Ureter (tissue), 1 donor: Measurements from ENCODE around the gene PRKAR2B. TPM values are rescaled to one million over a fixed set of nuclear protein-coding genes. Genes with fewer than 3 reads are reported as not detected.
"Not testable (repeated sequence)": the region's sequence is repeated elsewhere in the genome, so short reads cannot be mapped to it uniquely, and the experiment has no call there.

ENCODE experiments used
- DNase-seq: peaks from one replicate; pipeline ENCODE4 v3.0.0-alpha.2; 2020; ENCODE audit warnings: low spot score
- total RNA-seq: library from RNA; stranded (reverse); gene quantifications from one replicate; pipeline ENCODE4 v1.2.4, GENCODE V29; 2023
- donor health status: DM: yes; HTN: yes; CAD: no.

The PRKAR2B gene
- total RNA-seq, 1 donor from 2014 or later = 22.8 TPM

- no peak for DNase-seq
These were observed 33.4 kb downstream of the PRKAR2B start for GRCh38 chr7:107077699-107078516.

GRCh38 chr7:107078517-107078966 lies 34.0 kb downstream of the PRKAR2B start:
- DNase-seq = no peak

- DNase-seq = no peak
These were observed 34.9 kb downstream of the PRKAR2B start for GRCh38 chr7:107079212-107079940.

- DNase-seq = no peak
These were observed 35.6 kb downstream of the PRKAR2B start for GRCh38 chr7:107080099-107080505.

- DNase-seq = no peak
These were observed 36.0 kb downstream of the PRKAR2B start for GRCh38 chr7:107080533-107080932.

- DNase-seq = no peak
These were observed 40.7 kb downstream of the PRKAR2B start for GRCh38 chr7:107085180-107085579.

- DNase-seq = no peak
These were observed 45.1 kb downstream of the PRKAR2B start for GRCh38 chr7:107089627-107090026.

GRCh38 chr7:107090457-107090856 lies 46.0 kb downstream of the PRKAR2B start:
- DNase-seq = no peak

- DNase-seq = no peak
These were observed 46.8 kb downstream of the PRKAR2B start for GRCh38 chr7:107091306-107091705.

- DNase-seq = not testable (repeated sequence)
These were observed 49.2 kb downstream of the PRKAR2B start for GRCh38 chr7:107093671-107094070.

- not testable (repeated sequence) for DNase-seq
These were observed 54.6 kb downstream of the PRKAR2B start for GRCh38 chr7:107099154-107099553.

GRCh38 chr7:107100824-107101223 lies 56.3 kb downstream of the PRKAR2B start:
- no peak for DNase-seq

- DNase-seq = no peak
These were observed 58.9 kb downstream of the PRKAR2B start for GRCh38 chr7:107103369-107103768.

- DNase-seq = no peak
These were observed 60.3 kb downstream of the PRKAR2B start for GRCh38 chr7:107104801-107105200.

GRCh38 chr7:107105591-107106245 lies 61.2 kb downstream of the PRKAR2B start:
- no peak for DNase-seq

- DNase-seq = no peak
These were observed 64.4 kb downstream of the PRKAR2B start for GRCh38 chr7:107108793-107109371.

GRCh38 chr7:107109955-107110354 lies 65.5 kb downstream of the PRKAR2B start:
- no peak for DNase-seq

GRCh38 chr7:107111196-107111595 lies 66.7 kb downstream of the PRKAR2B start:
- no peak for DNase-seq

GRCh38 chr7:107113866-107114265 lies 69.4 kb downstream of the PRKAR2B start:
- DNase-seq = no peak

- DNase-seq = no peak
These were observed 70.6 kb downstream of the PRKAR2B start for GRCh38 chr7:107115114-107115513.

GRCh38 chr7:107115762-107116540 lies 71.4 kb downstream of the PRKAR2B start:
- DNase-seq = no peak
